ENCODE measurements around the gene SLC17A9.

SLC17A9 gene

GRCh38 chr20:62940875-62941274, 11.6 kb upstream of the SLC17A9 start:
- DNase-seq (ENCODE audit: low spot score): no peak

DNA sequence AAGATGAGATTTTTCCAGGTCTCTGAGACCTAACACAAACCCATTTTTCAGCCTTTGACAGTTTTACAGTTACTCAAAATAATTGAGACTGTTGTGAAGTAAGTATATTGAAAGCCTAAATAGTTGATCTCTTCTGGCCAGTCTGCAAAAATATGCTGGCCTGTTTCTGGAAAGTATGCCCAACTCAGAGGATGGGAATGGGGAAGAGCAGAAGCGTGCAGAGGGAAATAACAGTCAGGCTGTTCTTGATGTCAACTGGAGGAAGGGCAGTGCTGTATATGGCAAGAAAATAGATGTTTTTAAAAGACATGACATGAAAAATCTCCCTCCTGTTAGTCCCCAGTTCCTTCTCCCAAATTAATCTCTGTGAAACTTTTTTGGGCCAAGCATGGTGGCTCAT, 10.7 kb upstream of the SLC17A9 start:
- DNase-seq (ENCODE audit: low spot score): no peak

GRCh38 chr20:62942456-62942855, 10.1 kb upstream of the SLC17A9 start:
- DNase-seq (ENCODE audit: low spot score): no peak

DNA sequence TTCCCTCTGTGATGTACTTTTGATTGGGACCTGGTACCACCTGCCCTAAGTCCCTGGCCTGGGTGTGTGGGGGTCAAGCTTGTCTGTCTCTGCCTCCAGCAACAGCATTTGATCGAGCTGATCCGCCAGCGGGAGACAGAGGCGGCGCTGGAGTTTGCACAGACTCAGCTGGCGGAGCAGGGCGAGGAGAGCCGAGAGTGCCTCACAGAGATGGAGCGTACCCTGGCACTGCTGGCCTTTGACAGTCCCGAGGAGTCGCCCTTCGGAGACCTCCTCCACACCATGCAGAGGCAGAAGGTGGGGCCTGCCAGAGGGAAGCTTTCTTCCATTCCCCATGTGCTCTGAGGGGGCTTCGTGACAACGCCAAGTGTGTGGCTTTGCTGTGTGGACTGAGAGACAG, 9.1 kb upstream of the SLC17A9 start:
- DNase-seq (ENCODE audit: low spot score): no peak

DNA sequence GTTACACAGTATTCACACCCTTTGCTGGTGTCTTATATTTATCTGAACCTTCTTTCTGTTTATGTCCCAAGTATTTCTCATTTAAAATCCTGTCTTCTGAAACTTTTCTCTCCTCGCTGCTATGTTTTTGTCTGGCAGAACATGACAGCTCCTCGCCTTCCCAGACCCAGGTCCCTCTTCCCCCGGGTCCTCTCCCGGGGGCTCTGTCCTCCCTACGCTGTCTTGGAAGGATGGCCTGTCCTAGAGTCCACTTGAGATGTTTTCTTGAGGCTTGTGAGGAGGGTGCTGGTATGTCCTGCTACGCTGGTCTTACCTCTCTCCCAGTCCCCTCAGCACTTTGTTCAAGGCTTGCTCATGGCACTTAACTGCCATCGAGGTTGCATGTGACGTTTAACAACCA, 8.3 kb upstream of the SLC17A9 start:
- no peak for DNase-seq (ENCODE audit: low spot score)

- DNase-seq (ENCODE audit: low spot score): no peak
Observed at GRCh38 chr20:62944746-62945145, 7.8 kb upstream of the SLC17A9 start.

DNA sequence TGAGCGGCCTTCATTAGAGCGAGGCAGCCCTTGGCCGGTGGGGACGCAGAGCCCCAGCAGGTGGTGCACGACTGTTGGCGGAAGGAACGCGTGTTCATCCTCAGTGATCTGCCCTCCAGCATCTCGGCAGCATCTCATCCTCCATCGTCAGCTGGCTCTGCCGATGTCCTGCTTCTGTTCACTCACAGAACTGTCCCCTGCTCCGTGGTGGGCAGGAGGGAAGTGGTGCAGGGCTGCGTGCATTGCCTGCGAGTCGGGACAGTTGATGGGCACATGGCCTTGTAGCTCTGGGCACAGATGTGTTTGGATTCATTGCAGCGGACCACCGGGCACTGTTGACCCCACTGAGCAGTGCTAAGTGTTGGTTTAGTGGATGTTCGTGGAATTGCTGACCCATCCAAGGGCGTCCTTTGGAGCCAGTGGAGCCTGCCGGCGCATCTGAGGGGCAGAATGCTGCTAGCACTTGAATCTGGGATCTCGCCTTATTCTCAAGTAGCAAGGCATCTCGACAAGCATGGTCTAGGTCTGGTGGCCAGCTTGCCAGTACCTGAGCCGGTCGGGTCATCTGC, 6.7 kb upstream of the SLC17A9 start:
- DNase-seq (ENCODE audit: low spot score): no peak

GRCh38 chr20:62946918-62947317, 5.6 kb upstream of the SLC17A9 start:
- DNase-seq (ENCODE audit: low spot score): no peak

GRCh38 chr20:62947532-62948300, 4.8 kb upstream of the SLC17A9 start:
- DNase-seq (ENCODE audit: low spot score): no peak

GRCh38 chr20:62949153-62949821, 3.2 kb upstream of the SLC17A9 start:
- no peak for DNase-seq (ENCODE audit: low spot score)

DNA sequence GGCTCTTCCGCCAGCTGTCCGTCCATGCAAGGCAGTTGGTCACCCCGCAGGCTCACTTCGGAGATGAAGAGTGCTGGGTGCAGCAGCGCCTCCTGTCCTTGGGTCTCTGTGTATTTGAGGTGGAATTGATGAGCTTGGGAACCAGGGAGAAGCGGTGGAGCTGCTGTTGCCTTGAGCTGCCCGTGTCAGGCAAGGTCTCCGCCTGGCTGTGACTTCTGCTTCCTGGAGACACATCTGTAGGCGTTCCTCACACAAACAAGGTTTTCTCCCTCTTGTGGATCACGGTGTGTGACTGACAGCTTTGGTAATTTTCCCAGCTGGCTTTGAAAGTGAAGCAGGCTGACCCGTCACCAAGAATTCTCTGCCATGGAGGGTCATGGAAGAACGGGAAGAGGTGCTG, 2.5 kb upstream of the SLC17A9 start:
- DNase-seq (ENCODE audit: low spot score): no peak

DNA sequence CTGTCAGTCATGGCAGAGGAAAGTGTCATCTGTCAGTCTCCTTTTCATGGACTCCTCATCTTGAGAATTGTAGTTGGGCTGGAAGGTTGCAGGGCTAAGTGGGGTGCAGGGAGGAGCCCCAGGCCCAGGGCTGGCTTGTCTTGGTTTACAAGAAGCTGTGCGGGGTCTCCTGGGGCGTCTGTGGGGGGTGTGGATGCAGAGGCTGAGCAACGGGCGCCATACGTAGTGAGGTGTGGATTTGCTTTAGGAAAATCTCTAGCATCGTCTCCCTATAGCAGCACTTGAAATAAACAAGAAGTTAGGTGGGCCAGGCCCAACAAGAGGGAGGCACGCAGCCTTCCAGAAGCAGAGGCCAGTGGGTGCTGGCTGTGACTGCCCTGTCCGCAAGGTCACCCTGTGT, 1.8 kb upstream of the SLC17A9 start:
- no peak for DNase-seq (ENCODE audit: low spot score)

DNA sequence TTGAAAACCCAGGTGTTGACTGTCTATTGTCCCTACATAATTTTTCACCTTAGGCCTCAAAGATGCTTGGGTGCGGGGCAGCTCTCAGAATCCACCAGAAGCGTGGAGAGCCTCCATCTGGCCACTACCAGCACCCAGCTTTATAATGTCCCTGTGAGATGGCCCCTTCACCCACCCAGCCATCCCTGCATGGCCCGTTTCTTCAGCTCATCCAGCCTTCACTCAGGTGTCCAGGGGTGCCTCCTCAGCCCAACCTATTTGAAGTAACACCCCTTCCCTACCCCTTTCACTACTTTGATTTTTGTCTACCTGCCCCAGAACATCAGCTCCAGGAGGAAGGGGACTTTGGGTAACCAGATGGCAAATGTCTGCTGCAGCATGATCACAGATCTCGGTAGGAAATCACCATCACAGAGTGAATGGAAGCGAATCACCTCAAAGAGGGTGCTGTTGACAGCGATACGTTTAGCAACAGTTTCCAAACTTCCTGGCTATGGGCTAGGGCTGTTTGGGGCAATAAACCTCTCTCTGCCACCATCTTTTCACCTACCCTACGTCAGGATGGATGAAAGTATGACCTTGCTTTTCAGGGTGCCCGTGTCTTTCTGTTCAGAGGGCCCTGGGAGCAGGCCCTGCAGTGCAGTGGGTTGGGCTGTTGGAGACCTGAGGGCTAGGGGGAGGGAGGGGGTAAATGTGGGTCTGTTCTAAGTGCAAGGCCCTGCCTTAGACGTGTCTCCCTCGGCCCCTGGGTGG, 1.2 kb upstream of the SLC17A9 start:
- DNase-seq (ENCODE audit: low spot score): no peak

- no peak for DNase-seq (ENCODE audit: low spot score)
Observed at GRCh38 chr20:62951896-62952372, 575 bp upstream of the SLC17A9 start.

DNA sequence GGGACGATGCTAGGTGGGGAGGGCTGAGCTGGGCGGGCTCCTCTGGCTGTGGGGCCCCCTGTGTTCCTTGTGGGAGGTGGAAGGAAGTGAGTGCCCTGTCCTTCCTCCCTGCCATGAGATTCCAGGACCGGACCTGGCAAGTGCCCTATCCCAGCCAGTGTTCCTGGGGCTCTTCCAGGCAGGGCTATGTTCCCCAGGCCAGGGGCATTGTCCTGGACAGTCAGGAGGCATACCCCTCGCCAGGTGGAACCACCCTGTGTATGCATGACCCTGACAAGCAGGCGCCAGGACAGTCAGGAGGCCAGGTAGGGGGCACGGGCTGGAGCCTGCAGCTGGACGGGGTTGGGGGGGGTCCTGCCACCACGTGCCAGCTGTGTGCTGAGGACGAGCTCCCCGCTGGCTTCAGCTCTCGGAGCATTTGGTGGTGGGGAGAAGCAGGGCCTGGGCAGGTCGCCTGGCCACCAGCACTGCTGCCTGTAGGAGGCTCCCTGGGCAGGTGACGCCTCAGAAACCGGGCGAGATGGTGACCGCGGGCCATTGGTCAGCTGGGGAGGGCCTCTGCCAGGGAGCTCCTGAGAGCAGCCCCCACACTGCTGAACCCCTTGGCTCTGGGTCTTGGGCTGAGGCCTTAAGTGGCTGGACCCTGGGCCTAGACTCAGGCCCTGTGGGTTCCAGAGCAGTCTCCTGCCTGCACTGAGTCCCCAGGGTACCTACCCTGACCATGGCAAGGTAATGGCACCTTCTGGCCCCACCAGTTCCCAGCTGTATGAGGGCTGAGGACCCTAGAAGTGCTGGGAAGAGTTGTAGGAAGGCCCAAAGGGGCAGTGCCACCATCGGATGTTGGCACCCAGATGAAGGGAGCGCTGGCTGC, 694 bp downstream of the SLC17A9 start:
- peak; percentile 41 for DNase-seq (ENCODE audit: low spot score)

DNA sequence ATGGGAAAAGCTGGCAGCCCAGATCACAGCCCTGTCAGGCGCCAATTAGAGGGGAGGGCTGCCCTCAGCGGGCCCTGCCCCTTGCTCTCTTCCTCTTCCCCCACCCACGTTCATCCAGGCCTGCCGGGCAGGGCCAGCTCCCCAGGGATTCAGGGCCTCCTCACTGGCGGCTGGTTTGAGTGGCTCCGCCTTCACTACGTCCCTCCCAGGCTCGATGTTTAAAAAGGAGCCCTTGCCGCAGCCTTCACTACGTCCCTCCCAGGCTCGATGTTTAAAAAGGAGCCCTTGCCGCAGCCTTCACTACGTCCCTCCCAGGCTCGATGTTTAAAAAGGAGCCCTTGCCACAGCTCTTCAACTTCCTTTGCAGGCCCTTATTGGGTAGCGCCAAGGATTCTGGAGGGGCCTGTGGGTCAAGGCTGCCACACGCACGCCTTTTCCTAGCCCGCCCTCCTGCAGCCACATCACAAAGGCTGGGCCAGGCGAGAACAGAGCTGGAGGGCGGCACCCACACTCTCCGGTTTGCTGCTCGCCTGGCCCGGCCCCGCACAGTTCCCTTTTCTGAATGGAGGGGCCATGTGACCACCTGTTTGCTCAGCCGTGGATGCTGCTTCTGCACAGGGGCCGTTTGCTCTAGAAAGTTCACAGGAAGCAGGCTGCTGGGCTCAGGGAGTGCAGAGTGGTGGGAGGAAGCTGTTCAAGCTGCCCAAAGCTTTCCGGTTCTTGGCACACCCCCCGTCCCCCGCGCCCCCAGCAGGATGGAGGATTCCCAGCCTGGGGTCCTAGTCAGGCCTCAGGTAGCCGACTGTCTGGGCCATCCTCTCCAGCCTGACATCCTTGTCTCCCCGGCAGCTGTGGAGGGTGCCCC, 1.6 kb downstream of the SLC17A9 start:
- DNase-seq (ENCODE audit: low spot score): peak; percentile 82

DNA sequence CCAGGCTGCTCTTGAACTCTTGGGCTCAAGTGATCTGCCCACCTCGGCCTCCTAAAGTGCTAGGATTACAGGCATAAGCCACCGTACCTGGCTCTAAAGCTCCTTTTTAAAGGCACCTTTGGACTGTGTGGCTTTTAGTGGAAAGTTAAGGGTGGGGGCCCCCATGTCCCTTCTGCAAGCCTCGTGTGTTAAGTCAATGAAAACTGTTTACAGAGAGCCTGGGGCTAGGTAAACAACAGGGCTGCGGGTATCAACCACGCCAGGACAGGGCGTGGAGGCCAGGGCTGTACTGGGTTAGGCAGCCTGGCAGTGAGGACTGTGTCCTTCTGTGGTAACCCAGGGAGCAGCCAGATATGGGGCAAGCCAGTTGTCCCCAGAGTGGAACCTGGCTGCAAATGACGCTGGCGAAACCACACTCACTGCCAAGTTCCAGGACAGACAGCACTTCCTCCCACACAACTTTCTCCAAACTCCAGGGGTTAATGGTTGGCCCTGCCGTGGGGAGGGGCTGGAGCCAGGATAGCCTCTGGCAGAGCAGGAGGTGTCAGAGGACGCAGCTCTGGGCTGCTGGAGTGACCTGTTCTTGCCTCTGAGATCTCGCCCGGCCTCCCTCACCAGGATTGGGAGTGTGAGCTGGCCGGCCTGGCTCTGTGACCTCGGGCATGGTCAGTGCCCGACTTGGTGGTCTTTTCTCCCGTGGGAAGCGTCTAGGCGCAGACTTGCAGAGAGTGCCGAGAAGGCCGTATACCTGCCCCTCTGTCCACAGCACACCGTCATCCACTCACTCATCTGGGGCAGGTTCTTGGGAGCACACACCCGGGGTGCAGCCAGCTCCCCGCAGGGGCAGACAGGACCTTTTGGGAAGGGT, 3.2 kb downstream of the SLC17A9 start:
- no peak for DNase-seq (ENCODE audit: low spot score)

GRCh38 chr20:62956387-62957135, 4.1 kb downstream of the SLC17A9 start:
- no peak for DNase-seq (ENCODE audit: low spot score)

Measured in AG08395 (cell line).